GM23338 (cell line): ENCODE measurements around the gene CBFA2T3. TPM values are rescaled to one million over a fixed set of nuclear protein-coding genes. Genes with fewer than 3 reads are reported as not detected.

Source experiments
- ATAC-seq: fragments of 200-7000 bp; cut with Tn5 transposase; 3 replicates; pipeline ENCODE4 v1.9.1; 2020
- DNase-seq: peaks from one replicate; pipeline ENCODE4 v3.0.0-alpha.2; 2015; ENCODE audit warnings: low spot score
- H2AFZ ChIP-seq: fragments of 200-600 bp; sonication (generic); 2 replicates; pipeline ENCODE4 v1.8.0; 2016; ENCODE audit warnings: antibody characterized with exemption, mild to moderate bottlenecking, moderate library complexity
- H3F3A ChIP-seq: fragments of 200-600 bp; sonication (generic); replicated peaks from 2 replicates; pipeline ENCODE4 v1.8.0; 2017; ENCODE audit warnings: antibody characterized with exemption, mixed run types, low read depth
- H3K27ac ChIP-seq: fragments of 200-600 bp; sonication (generic); 2 replicates; pipeline ENCODE4 v1.6.1; 2016; ENCODE audit warnings: low read depth
- H3K27me3 ChIP-seq: fragments of 200-600 bp; sonication (generic); 2 replicates; pipeline ENCODE4 v1.8.0; 2016; ENCODE audit warnings: mild to moderate bottlenecking, mixed run types, moderate library complexity; ENCODE audit not compliant: insufficient read depth
- H3K36me3 ChIP-seq: fragments of 200-600 bp; sonication (generic); 2 replicates; pipeline ENCODE4 v1.8.0; 2016; ENCODE audit warnings: mild to moderate bottlenecking; ENCODE audit not compliant: insufficient read depth
- H3K4me1 ChIP-seq: fragments of 200-600 bp; sonication (generic); 2 replicates; pipeline ENCODE4 v1.8.0; 2016; ENCODE audit warnings: mild to moderate bottlenecking, moderate library complexity; ENCODE audit not compliant: insufficient read depth
- H3K4me2 ChIP-seq: fragments of 200-600 bp; sonication (generic); 2 replicates; pipeline ENCODE4 v1.7.1; 2017; ENCODE audit warnings: mixed run types
- H3K4me3 ChIP-seq: fragments of 200-600 bp; sonication (generic); 2 replicates; pipeline ENCODE4 v1.6.1; 2016; ENCODE audit warnings: mixed run types
- H3K79me2 ChIP-seq: fragments of 200-600 bp; sonication (generic); replicated peaks from 2 replicates; pipeline ENCODE4 v1.8.0; 2017; ENCODE audit warnings: mild to moderate bottlenecking; ENCODE audit not compliant: insufficient read depth
- H3K9me2 ChIP-seq: fragments of 200-600 bp; sonication (generic); 2 replicates; pipeline ENCODE4 v1.8.0; 2017; ENCODE audit not compliant: insufficient read depth
- H4K20me1 ChIP-seq: fragments of 200-600 bp; sonication (generic); replicated peaks from 2 replicates; pipeline ENCODE4 v1.8.0; 2017; ENCODE audit warnings: mild to moderate bottlenecking; ENCODE audit not compliant: insufficient read depth
- H3K27ac Mint-ChIP-seq: 2 replicates; pipeline ENCODE4 v1.8.0; 2020; ENCODE audit warnings: inconsistent platforms, mild to moderate bottlenecking, moderate library complexity, mixed read lengths
- H3K27me3 Mint-ChIP-seq: 3 replicates; pipeline ENCODE4 v1.8.0; 2022; ENCODE audit warnings: low read depth, mild to moderate bottlenecking, moderate library complexity, mixed read lengths, inconsistent platforms; ENCODE audit not compliant: insufficient read depth, poor library complexity
- H3K36me3 Mint-ChIP-seq: 3 replicates; pipeline ENCODE4 v1.8.0; 2021; ENCODE audit warnings: low read depth, mild to moderate bottlenecking, inconsistent platforms, moderate library complexity, mixed read lengths
- H3K4me1 Mint-ChIP-seq: 3 replicates; pipeline ENCODE4 v1.8.0; 2020; ENCODE audit warnings: mild to moderate bottlenecking, inconsistent platforms, mixed read lengths
- H3K4me3 Mint-ChIP-seq: 3 replicates; pipeline ENCODE4 v1.8.0; 2021; ENCODE audit warnings: moderate library complexity, mild to moderate bottlenecking, inconsistent platforms, mixed read lengths
- H3K9me3 Mint-ChIP-seq: 3 replicates; pipeline ENCODE4 v1.8.0; 2020; ENCODE audit warnings: moderate library complexity, mild to moderate bottlenecking, inconsistent platforms, mixed read lengths
- CREB1 ChIP-seq: fragments of 250-450 bp; sonication (Bioruptor Pico); IDR thresholded peaks from 2 replicates; pipeline ENCODE4 v1.5.0; 2020; ENCODE audit warnings: low read depth, mild to moderate bottlenecking, moderate library complexity
- CTCF ChIP-seq, 2 experiments: fragments of 200-600 bp in 1 of 2; sonication (generic) in 1 of 2; conservative IDR thresholded peaks; 2 replicates each; pipeline versions ENCODE4 v1.5.1 to v1.6.1; 2016 to 2017; ENCODE audit warnings: antibody characterized with exemption in 2 of 2, low read depth in 2 of 2, mild to moderate bottlenecking in 2 of 2, moderate library complexity in 1 of 2
- EZH2phosphoT487 ChIP-seq: fragments of 200-600 bp; sonication (generic); IDR thresholded peaks from one replicate; pipeline ENCODE4 v1.8.1; 2018; ENCODE audit warnings: antibody characterized with exemption; ENCODE audit not compliant: unreplicated experiment
- POLR2AphosphoS5 ChIP-seq: IDR thresholded peaks from 2 replicates; pipeline ENCODE4 v1.6.1; 2016; ENCODE audit warnings: antibody characterized with exemption, low read depth
- ZNF331 ChIP-seq: fragments of 250-450 bp; sonication (Bioruptor Pico); IDR thresholded peaks from 2 replicates; pipeline ENCODE4 v1.5.0; 2020; ENCODE audit warnings: low read depth, mild to moderate bottlenecking, moderate library complexity
- polyA plus RNA-seq: library from polyadenylated mRNA; unstranded; fragments of >200 nt; fragmentation: Nextera tagmentation; extraction: Ambion mirVana; gene quantifications from 2 replicates; pipeline ENCODE4 v1.2.1, GENCODE V29; 2016
- total RNA-seq: library from RNA; depleted of rRNA; stranded (reverse); fragments of >200 nt; shearing (Covaris generic); gene quantifications from 2 replicates; pipeline ENCODE4 v1.2.3, GENCODE V29; 2014
- TF ChIP-seq, protein P1 (sequence below): IDR thresholded peaks from 2 replicates; pipeline ENCODE4 v1.6.1; 2016; ENCODE audit warnings: antibody characterized with exemption
- TF ChIP-seq, protein P2 (sequence below): IDR thresholded peaks from one replicate; pipeline ENCODE4 v1.6.1; 2018; ENCODE audit warnings: antibody characterized with exemption; ENCODE audit not compliant: unreplicated experiment

The CBFA2T3 gene
- total and polyA plus RNA-seq, 2 experiments from 2014 or later, result 0.87 to 1.5 TPM

GRCh38 chr16:88920618-88921590, 56.1 kb downstream of the CBFA2T3 start:
- Histone ChIP-seq H3K4me2 (no peak overlapping the region), H3F3A (no peaks in the 10 kb centered on the region; the same call in 1 of the 2 replicates)
- H3K36me3 Mint-ChIP-seq, result peaks cover 4% of the 10 kb centered on the region; the same call in 1 of the 3 replicates

More at GRCh38 chr16:88920618-88921590, 56.1 kb downstream of the CBFA2T3 start:
- no peaks in the 10 kb centered on the region for H3K36me3 ChIP-seq
- H3K9me2 ChIP-seq, result no peaks in the 10 kb centered on the region
- Mint-ChIP-seq H3K4me1 (peaks cover 30% of the 10 kb centered on the region), H3K27ac (no peak overlapping the region), H3K9me3 (peaks cover 9% of the 10 kb centered on the region; the same call in 2 of the 3 replicates), H3K4me3 (no peak overlapping the region), H3K27me3 (peaks cover 10% of the 10 kb centered on the region)
- no peak for DNase-seq
- no peaks in the 10 kb centered on the region for H3K4me1 ChIP-seq
- no peaks in the 10 kb centered on the region for H4K20me1 ChIP-seq
- H3K4me3 ChIP-seq, result no peak overlapping the region
- no peak overlapping the region for H3K27ac ChIP-seq
- no peaks in the 10 kb centered on the region for H3K79me2 ChIP-seq
- no peak overlapping the region for H2AFZ ChIP-seq
- TF ChIP-seq, protein P1, sequence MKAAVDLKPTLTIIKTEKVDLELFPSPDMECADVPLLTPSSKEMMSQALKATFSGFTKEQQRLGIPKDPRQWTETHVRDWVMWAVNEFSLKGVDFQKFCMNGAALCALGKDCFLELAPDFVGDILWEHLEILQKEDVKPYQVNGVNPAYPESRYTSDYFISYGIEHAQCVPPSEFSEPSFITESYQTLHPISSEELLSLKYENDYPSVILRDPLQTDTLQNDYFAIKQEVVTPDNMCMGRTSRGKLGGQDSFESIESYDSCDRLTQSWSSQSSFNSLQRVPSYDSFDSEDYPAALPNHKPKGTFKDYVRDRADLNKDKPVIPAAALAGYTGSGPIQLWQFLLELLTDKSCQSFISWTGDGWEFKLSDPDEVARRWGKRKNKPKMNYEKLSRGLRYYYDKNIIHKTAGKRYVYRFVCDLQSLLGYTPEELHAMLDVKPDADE, result no peak
- no peak for TF ChIP-seq POLR2AphosphoS5
- TF ChIP-seq EZH2phosphoT487, result no peak
- TF ChIP-seq, protein P2, sequence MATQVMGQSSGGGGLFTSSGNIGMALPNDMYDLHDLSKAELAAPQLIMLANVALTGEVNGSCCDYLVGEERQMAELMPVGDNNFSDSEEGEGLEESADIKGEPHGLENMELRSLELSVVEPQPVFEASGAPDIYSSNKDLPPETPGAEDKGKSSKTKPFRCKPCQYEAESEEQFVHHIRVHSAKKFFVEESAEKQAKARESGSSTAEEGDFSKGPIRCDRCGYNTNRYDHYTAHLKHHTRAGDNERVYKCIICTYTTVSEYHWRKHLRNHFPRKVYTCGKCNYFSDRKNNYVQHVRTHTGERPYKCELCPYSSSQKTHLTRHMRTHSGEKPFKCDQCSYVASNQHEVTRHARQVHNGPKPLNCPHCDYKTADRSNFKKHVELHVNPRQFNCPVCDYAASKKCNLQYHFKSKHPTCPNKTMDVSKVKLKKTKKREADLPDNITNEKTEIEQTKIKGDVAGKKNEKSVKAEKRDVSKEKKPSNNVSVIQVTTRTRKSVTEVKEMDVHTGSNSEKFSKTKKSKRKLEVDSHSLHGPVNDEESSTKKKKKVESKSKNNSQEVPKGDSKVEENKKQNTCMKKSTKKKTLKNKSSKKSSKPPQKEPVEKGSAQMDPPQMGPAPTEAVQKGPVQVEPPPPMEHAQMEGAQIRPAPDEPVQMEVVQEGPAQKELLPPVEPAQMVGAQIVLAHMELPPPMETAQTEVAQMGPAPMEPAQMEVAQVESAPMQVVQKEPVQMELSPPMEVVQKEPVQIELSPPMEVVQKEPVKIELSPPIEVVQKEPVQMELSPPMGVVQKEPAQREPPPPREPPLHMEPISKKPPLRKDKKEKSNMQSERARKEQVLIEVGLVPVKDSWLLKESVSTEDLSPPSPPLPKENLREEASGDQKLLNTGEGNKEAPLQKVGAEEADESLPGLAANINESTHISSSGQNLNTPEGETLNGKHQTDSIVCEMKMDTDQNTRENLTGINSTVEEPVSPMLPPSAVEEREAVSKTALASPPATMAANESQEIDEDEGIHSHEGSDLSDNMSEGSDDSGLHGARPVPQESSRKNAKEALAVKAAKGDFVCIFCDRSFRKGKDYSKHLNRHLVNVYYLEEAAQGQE, result no peak
- no peak for TF ChIP-seq CTCF (conservative IDR thresholded peaks at IDR 0.05; ENCODE audit: low read depth in 2 of 2)
- TF ChIP-seq CREB1 (CRISPR knock-in tag), result no peak
- no peak for TF ChIP-seq ZNF331 (CRISPR knock-in tag)
- ATAC-seq, result no peak
- no peaks in the 10 kb centered on the region for H3K27me3 ChIP-seq
